SKM-1 (cell line): ENCODE measurements around the gene PLEKHA4.
A peak's percentile ranks its signal among the peaks of the same experiment; 100 is the strongest.
"Not testable (repeated sequence)": the region's sequence is repeated elsewhere in the genome, so short reads cannot be mapped to it uniquely, and the experiment has no call there.

Experiments used
- DNase-seq: peaks from one replicate; lab custom pipeline; 2025; ENCODE audit not compliant: unreplicated experiment; lab: John Stamatoyannopoulos, UW

Gene PLEKHA4

DNA sequence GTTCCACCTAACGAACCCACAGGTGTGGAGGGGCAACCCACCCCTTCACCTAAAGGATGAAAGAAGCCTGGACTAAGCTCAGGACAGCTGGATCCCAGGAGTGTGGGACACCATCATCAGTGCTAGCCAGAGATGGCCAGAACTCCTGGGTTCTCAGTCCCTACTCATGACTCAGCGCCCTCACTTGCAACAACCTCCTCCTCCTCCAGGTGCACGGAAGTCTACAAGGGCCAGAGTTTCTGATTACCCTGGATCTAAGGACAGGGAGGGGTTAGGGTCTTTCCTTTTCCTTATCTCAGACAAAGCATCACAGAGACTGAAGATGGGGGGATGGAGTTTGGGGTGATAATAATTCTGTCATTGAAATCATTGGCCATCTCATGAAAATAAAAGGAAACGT, 22.1 kb upstream of the PLEKHA4 start:
- no peak for DNase-seq

- DNase-seq, result not testable (repeated sequence)
These were observed 21.1 kb upstream of the PLEKHA4 start for GRCh38 chr19:48889496-48889895.

GRCh38 chr19:48887861-48888612, 19.6 kb upstream of the PLEKHA4 start:
- no peak for DNase-seq

DNA sequence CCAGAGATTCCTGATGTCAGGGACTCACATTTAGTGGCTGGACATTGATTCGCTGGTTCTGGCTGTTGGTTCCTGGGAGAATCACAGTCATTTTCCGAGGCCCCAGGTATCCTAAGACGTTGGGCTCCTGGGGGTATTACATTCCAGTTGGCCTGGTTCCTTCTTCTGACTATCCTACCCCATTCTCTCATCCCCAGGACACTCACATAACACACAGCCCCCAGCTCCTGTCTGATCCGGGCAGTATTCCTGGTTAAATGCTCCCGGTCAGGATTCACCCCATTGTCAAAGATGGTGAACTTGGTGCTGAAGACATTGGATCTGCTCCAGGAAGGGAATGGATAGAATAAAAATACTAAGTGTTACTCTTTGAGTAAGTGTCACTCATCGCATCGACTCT, 15.3 kb upstream of the PLEKHA4 start:
- no peak for DNase-seq

DNA sequence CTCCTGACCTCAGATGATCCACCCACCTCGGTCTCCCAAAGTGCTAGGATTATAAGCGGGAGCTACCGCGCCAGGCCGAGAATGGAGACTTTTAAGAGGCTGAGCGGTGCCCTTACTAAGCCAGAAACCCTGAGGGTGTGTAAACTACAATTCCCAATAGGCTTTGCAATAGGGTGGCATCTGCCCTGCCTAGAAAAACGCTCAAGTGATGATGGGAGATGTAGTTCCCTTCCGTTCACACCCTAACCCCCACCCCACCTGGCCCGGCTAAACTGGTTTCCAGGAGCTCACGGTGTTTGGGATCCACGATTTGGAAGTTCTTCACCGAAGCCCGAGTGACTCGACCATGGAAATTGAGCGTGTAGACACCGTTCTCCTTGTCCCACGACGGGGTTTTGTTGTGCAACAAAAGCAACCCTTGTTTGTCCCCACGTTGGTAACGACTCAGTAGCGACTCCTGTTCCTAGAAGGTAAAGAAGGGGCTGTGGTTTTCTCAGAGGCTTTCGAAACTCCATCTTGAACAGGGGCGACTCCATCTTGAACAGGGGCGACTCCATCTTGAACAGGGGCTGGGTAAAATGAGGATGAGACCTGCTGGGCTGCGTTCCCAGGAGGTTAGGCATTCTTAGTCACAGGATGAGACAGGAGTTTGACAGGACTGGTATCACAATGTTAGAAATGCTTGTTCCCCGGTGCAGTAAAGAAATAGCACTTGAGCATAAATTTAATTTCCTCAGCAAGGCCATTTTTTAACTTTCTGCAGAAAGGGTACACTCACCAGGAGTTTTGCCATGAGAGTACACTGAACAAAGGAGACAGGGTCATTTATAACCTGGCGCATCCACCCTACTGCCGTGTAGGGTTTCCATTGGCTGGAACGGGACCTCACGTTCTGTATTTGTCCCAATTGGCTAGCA, 13.6 kb upstream of the PLEKHA4 start:
- DNase-seq, result no peak

DNA sequence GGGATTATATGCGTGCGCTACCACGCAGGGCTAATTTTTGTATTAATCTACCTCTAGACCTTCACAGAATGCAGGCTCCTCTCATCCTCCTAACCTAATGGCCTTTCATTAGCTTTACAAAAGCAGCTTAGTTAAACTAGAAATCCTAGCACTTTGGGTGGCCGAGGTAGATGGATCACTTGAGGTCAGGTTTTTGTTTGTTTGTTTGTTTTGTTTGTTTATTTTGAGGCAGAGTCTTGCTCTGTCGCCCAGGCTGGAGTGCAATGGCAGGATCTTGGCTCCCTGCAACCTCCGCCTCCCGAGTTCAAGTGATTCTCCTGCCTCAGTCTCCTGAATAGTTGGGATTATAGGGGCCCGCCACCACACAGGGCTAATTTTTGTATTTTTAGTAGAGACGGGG, 11.3 kb upstream of the PLEKHA4 start:
- DNase-seq, result not testable (repeated sequence)

DNA sequence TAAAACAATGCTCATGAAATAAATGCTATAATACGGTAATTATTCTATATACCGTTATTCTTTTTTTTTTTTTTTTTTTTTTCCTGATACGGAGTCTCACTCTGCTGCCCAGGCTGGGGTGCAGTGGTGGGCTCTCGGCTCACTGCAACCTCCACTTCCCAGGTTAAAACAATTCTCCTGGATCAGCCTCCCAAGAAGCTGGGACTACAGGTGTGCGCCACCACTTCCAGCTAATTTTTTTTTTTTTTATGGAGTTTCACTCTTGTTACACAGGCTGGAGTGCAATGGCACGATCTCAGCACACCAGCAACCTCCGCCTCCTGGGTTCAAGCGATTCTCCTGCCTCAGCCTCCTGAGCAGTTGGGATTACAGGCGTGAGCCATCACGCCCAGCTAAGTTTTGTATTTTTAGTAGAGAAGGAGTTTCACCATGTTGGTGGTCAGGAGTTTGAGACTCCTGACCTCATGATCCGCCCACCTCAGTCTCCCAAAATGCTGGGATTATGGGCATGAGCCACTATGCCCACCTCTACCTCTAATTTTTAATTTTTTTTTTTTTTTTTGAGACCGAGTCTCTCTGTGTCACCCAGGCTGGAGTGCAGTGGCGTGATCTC, 10.7 kb upstream of the PLEKHA4 start:
- DNase-seq, result no peak

DNA sequence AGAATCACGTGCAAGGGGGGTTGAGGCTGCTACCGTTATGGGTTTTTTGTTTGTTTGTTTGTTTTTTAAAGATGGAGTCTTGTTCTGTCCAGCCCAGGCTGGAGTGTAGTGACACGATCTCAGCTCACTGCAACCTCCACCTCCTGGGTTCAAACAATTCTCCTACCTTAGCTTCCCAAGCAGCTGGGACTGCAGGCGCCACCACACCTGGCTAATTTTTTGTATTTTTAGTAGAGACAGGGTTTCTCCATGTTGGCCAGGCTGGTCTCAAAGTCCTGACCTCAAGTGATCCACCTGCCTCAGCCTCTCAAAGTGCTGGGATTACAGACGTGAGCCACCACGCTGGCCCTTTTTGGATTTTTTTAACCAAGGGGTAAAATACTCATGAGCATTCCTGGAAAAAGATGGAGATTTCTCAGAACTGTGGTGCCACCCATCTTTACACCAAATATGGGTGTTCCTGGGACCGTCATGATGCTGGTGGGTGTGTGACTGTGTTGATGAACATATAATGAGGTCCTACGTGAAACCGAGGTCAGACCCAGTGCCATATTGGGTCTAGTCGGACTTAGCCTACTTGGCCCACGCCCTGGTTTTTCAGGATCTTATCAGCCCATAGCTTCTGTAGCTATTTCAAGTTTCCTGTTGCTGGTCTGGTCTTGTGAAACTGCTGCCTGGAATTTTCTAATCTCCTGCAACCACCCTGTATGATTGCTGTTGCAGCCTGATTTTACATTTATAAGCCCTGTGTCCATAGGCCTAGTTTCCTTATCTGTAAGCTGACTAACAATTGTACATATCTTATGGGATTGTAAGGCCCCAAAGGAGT, 10.0 kb upstream of the PLEKHA4 start:
- no peak for DNase-seq

GRCh38 chr19:48877855-48878195, 9.4 kb upstream of the PLEKHA4 start:
- no peak for DNase-seq

- not testable (repeated sequence) for DNase-seq
These were observed 7.9 kb upstream of the PLEKHA4 start for GRCh38 chr19:48876043-48876981.

DNA sequence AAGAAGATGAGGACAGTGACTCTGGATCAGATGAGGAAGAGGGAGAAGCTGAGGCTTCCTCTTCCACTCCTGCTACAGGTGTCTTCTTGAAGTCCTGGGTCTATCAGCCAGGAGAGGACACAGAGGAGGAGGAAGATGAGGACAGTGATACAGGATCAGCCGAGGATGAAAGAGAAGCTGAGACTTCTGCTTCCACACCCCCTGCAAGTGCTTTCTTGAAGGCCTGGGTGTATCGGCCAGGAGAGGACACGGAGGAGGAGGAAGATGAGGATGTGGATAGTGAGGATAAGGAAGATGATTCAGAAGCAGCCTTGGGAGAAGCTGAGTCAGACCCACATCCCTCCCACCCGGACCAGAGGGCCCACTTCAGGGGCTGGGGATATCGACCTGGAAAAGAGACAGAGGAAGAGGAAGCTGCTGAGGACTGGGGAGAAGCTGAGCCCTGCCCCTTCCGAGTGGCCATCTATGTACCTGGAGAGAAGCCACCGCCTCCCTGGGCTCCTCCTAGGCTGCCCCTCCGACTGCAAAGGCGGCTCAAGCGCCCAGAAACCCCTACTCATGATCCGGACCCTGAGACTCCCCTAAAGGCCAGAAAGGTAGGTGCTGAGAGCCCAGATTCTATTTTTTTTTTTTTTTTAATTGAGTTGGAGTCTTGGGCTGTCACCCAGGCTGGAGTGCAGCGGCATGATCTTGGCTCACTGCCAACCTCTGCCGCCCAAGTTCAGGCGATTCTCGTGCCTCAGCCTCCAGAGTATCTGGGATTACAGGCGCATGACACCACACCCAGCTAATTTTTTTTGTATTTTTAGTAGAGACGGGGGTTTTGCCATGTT, 6.1 kb upstream of the PLEKHA4 start:
- DNase-seq, result no peak

GRCh38 chr19:48873476-48874302, 5.3 kb upstream of the PLEKHA4 start:
- no peak for DNase-seq

DNA sequence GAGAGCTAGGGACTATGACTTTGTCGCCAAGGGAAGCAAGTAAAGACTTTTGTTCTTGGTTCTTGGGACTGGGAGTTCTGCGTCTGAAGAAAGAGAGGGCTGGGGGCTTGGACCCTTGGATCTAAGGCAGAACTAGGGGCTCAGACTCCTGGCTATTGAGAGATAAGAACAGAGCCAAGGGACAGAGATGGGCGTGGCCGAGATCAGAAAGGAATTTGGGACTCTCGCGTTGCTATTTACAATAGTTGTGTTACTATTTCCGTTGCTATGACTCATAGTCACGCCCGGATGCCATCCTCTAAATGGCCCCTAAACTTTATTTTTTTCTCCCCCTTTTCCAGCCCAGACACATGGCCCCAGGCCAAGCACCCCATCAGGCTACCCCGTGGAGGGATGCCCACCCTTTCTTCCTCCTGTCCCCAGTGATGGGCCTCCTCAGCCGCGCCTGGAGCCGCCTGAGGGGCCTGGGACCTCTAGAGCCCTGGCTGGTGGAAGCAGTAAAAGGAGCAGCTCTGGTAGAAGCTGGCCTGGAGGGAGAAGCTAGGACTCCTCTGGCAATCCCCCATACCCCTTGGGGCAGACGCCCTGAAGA, 4.6 kb upstream of the PLEKHA4 start:
- DNase-seq, result no peak

DNA sequence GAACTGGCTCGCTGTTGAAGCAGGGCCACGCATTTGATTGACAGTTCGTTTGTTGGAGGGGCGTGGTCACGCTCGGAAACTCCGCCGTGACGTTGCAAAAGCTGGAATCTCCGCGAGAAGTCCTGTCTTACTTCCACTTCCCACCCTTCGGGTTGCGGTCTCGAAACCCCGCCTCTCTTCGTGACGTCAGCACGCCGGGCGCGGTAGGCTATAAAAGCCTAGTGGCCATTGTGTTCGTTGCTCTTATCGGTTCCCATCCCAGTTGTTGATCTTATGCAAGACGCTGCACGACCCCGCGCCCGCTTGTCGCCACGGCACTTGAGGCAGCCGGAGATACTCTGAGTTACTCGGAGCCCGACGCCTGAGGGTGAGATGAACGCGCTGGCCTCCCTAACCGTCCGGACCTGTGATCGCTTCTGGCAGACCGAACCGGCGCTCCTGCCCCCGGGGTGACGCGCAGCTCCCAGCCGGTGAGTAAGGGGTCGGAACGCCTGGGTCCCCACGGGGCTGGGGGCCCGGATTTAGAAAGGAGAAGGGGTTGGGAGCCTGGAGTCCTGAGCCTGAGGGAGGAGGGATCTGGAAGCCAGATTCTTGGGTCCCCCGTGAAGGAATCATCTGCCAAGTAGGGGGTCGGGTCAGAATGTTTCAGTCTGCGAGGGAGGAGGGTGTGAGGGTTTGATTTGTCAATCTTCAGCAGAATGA, 3.9 kb upstream of the PLEKHA4 start, which contains the start of gene PPP1R15A:
PPP1R15A (plus strand) TSS at position 240 of the 702 bp plus-strand sequence. CDS start 813 bp downstream, outside the sequence.
- peak; percentile 36 for DNase-seq

- DNase-seq, result not testable (repeated sequence)
These were observed 3.2 kb upstream of the PLEKHA4 start for GRCh38 chr19:48871471-48872181.

- no peak for DNase-seq
These were observed 1.6 kb upstream of the PLEKHA4 start for GRCh38 chr19:48870048-48870447.
